GM21447 (cell line): ENCODE data around the gene SLTM.
"Not testable (repeated sequence)": the region's sequence is repeated elsewhere in the genome, so short reads cannot be mapped to it uniquely, and the experiment has no call there.

ENCODE experiments used
- ATAC-seq: cut with Tn5 transposase; IDR thresholded peaks from one replicate; pipeline ENCODE4 v1.9.1; 2021; ENCODE audit not compliant: unreplicated experiment

SLTM gene

GRCh38 chr15:58929891-58930416, 3.5 kb downstream of the SLTM start:
- ATAC-seq: no peak

- ATAC-seq: no peak
Measured at GRCh38 chr15:58926823-58927222, 6.7 kb downstream of the SLTM start.

DNA sequence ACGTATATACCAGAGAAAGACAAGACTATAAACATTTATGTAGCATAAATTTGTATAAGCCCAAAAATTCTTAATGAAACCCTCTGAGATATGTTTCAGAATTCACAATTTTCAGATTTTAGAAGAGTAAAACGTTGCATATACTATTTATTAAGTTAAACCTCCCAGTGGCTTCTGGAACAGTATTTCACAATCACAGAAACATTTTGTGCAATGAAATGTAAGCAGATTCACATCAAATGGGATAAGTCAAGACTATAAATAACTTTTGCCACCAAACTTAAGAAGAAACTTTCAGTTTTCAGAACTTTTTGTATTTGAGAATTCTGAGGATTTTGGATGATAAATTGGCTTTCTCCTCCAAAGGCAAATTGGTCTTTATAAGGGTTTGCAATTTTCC, 9.2 kb downstream of the SLTM start:
- ATAC-seq: no peak

- no peak for ATAC-seq
Measured at GRCh38 chr15:58923696-58924300, 9.7 kb downstream of the SLTM start.

DNA sequence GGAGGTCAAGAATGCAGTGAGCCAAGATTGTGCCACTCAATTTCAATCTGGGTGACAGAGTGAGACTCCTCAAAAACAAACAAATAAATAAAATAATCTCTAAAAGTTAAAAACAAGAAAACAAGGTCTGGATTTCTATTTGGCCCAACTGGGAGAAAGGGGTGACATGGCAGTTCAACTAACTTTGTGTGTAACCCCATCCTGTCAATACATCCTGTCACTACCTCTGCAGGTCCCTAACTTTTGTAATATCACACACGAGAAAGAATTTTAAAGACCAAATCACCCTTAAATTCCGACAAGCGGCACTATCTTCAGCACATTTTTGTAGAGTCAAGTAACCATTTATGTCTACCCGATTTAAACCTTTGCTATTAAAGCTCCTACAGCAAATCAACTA, 10.2 kb downstream of the SLTM start:
- no peak for ATAC-seq

- ATAC-seq: no peak
Measured at GRCh38 chr15:58921267-58921790, 12.2 kb downstream of the SLTM start.

DNA sequence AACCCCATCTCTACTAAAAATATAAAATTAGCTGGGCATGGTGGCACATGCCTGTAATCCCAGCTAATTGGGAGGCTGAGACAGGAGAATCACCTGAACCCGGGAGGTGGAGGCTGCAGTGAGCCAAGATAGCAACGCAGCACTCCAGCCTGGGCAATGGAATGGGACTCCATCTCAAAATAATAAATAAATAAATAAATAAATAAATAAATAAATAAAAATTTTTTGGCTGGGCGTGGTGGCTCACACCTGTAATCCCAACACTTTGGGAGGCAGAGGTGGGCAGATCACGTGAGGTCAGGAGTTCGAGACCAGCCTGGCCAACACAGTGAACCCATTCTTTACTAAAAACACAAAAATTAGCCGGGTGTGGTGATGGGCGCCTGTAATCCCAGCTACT, 13.0 kb downstream of the SLTM start:
- ATAC-seq: not testable (repeated sequence)

- no peak for ATAC-seq
Measured at GRCh38 chr15:58919232-58919631, 14.2 kb downstream of the SLTM start.

GRCh38 chr15:58918239-58918638, 15.2 kb downstream of the SLTM start:
- no peak for ATAC-seq

GRCh38 chr15:58917613-58918129, 15.8 kb downstream of the SLTM start:
- not testable (repeated sequence) for ATAC-seq

DNA sequence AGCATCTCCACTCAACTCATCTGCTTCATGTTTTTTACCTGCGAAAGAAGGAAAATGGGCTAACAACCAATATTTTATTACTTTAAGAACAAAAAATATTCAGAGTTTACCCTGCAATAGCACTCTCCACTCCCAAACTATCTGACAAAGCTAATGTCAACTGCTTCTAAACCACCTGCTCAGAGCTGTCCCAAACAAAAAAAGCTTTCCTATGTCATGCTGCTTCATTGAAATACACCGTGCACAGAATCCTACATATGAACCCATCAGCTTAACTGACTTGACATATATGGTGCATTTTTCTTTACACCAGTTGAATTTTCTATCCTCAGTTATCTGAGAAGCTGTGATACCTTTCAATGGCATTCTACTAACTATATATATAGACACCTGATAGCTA, 16.5 kb downstream of the SLTM start:
- ATAC-seq: no peak

GRCh38 chr15:58910456-58910855, 23.0 kb downstream of the SLTM start:
- ATAC-seq: no peak

DNA sequence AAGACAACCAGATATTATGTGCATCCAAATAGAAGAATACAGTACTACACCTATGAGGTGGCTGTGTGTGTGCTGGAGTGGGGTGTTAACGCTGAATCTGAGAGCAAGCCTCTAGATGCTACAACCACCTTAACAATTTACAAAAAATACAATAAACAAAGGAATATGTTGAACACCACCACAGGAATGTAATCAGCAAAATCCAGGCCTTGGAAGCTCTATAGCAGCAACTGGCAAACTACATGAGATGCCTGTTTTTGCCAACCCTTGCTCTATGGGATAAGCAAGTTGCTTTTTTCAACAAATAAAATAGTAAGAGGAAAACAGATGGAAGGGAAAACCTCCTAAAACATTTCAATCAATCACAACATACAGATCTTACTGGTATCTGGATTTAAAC, 23.9 kb downstream of the SLTM start:
- ATAC-seq: no peak

DNA sequence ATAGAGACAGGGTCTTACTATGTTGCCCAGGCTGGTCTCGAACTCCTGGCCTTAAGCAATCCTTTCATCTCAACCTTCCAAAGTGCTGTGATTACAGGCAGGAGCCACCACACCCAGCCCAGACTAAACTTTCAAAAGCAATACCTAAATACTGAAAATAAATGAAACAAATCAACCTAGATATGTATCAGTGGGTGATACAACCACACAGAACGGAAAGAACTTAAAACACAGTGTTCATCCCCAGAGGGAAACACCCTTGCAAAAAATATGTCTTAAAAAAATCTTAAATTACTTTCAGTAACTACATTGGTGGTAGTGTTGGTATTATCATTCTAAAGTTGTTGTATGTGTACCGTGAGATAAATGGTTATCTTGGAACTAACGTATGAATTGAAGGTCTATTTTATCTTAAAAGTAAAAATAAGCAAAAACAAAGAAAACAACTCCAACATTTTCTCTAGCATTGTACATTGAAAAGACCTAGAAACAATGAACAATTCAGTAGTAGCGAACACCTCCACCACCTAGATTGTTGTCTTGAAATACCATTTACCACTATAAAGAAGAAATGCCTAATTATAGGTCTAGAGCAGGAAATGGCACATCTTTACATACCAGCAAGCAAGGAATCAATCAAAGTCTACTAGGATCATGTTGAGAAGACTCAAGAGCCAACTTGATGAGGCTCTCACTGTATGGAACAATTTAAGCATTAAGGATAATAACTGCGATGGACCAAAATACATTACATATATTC, 24.7 kb downstream of the SLTM start:
- ATAC-seq: no peak

GRCh38 chr15:58900631-58901030, 32.8 kb downstream of the SLTM start:
- ATAC-seq: no peak

DNA sequence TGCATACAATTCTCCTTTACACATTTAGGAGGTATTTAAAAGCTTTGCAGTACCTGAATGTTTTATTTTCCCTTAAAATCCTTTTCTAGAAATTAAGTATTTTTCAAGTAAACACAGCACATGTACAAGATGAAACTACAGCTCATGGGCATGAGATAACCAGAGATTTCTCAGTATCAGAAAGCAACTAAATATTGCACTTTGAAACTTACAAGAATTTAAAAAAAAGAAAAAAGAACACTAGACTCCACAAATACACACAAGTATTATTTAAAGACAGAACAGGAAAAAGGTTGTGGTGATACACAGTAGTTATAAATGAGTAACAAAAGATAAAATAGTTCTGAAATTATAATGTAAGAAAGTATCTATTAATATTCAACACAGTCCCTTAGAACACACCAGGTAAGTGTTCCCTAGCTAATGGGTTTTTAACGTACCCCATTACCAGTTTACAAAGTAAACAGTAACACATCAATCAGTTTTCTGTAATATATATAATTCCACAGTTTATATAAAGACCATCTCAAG, 35.3 kb downstream of the SLTM start:
- ATAC-seq: no peak

- ATAC-seq: no peak
Measured at GRCh38 chr15:58889363-58889762, 44.1 kb downstream of the SLTM start.

- no peak for ATAC-seq
Measured at GRCh38 chr15:58886921-58887320, 46.6 kb downstream of the SLTM start.

DNA sequence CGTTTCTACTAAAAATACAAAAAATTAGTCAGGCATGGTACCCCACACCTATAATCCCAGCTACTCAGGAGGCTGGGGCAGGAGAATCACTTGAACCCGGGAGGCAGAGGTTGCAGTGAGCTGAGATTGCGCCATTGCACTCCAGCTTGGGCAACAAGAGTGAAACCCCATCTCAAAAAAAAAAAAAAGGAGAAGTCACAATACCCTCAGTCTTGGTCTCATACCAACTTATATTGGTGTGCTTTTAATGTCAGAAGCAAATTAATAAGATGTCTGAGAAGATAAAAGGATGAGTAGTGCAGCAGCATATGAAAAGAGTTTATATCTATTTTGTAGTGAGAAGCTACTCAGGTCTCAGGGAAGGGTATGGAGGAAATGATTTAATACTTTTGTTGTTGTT, 49.6 kb downstream of the SLTM start:
- ATAC-seq: not testable (repeated sequence)

DNA sequence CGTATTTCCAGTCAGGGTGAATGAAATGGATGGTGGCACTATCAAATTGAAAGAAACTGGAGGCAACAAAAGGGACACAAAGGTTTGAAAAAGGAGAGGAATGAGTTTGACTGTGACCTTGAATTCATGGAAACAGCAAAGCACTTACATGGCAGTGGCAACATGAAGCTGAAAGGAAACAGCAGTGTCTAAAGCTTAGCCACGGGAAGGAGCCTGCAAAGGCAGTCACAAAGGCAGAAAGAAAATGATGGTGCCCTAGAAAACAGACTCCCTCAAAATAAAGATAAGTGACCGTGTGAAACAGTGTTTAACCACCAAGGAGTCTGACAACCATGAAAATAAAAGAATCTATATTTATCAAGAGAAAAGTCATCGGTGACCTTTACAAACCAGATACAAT, 51.2 kb downstream of the SLTM start:
- no peak for ATAC-seq

- no peak for ATAC-seq
Measured at GRCh38 chr15:58880320-58880719, 53.2 kb downstream of the SLTM start.
